CD14-positive monocyte (primary cell): ENCODE data around the gene KCNMB1. TPM values are rescaled to one million over a fixed set of nuclear protein-coding genes. Genes with fewer than 3 reads are reported as not detected.

Experiments used
- DNase-seq, 3 donors: peaks; one replicate each; pipeline ENCODE4 v3.0.0-alpha.2; 2011 to 2022
- H2AFZ ChIP-seq: 2 replicates; pipeline ENCODE4 v1.6.0; 2012; ENCODE audit warnings: mild to moderate bottlenecking, low read depth, low read length, inconsistent platforms; ENCODE audit not compliant: insufficient read depth, poor library complexity, severe bottlenecking
- H3K27ac ChIP-seq, 2 donors: 1 replicate in 1 of 2; 2 replicates in 1 of 2; pipeline ENCODE4 v1.5.1; 2012 to 2013; ENCODE audit warnings: low read length in 2 of 2, control low read depth in 1 of 2, inconsistent platforms in 1 of 2, low read depth in 1 of 2, mild to moderate bottlenecking in 1 of 2
- H3K27me3 ChIP-seq, 2 donors: one replicate each; pipeline versions ENCODE4 v1.6.0 to v1.6.1; 2011 to 2013; ENCODE audit warnings: low read length in 2 of 2; ENCODE audit not compliant: control insufficient read depth in 2 of 2, insufficient read depth in 2 of 2
- H3K36me3 ChIP-seq, 2 donors: replicated peaks in 1 of 2; 1 replicate in 1 of 2; 2 replicates in 1 of 2; pipeline versions ENCODE4 v1.5.1 to v1.6.1; 2012 to 2013; ENCODE audit warnings: low read length in 2 of 2, control low read depth in 1 of 2, inconsistent platforms in 1 of 2, mild to moderate bottlenecking in 1 of 2; ENCODE audit not compliant: insufficient read depth in 2 of 2, control insufficient read depth in 1 of 2
- H3K4me1 ChIP-seq, 2 donors: 1 replicate in 1 of 2; 2 replicates in 1 of 2; pipeline versions ENCODE4 v1.5.1 to v1.6.1; 2012 to 2013; ENCODE audit warnings: low read length in 2 of 2, control low read depth in 1 of 2, inconsistent platforms in 1 of 2, mild to moderate bottlenecking in 1 of 2, moderate library complexity in 1 of 2; ENCODE audit not compliant: insufficient read depth in 2 of 2, control insufficient read depth in 1 of 2
- H3K4me2 ChIP-seq: replicated peaks from 2 replicates; pipeline ENCODE3; 2012; ENCODE audit warnings: low read length, moderate library complexity, mild to moderate bottlenecking; ENCODE audit not compliant: poor library complexity, severe bottlenecking; ENCODE audit errors: extremely low read depth
- H3K4me3 ChIP-seq, 3 experiments: fragments of 200-600 bp in 1 of 3; sonication (generic) in 1 of 3; replicated peaks in 1 of 3; 1 replicate in 2 of 3; 2 replicates in 1 of 3; pipeline ENCODE4 v1.5.1; 2011 to 2013; ENCODE audit warnings: low read length in 3 of 3, mild to moderate bottlenecking in 3 of 3, control low read depth in 2 of 3, low read depth in 2 of 3, inconsistent platforms in 1 of 3, moderate library complexity in 1 of 3
- H3K79me2 ChIP-seq: 2 replicates; pipeline ENCODE4 v1.6.0; 2012; ENCODE audit warnings: mild to moderate bottlenecking, control low read depth, inconsistent platforms, low read length, moderate library complexity; ENCODE audit not compliant: insufficient read depth
- H3K9ac ChIP-seq: 2 replicates; pipeline ENCODE4 v1.6.0; 2017; ENCODE audit warnings: low read length, mild to moderate bottlenecking; ENCODE audit not compliant: insufficient read depth, poor library complexity, severe bottlenecking
- H3K9me3 ChIP-seq, 2 donors: replicated peaks in 1 of 2; 1 replicate in 1 of 2; 2 replicates in 1 of 2; pipeline versions ENCODE4 v1.5.1 to v1.6.1; 2012 to 2013; ENCODE audit warnings: low read length in 2 of 2, control low read depth in 1 of 2; ENCODE audit not compliant: control insufficient read depth in 1 of 2, insufficient read depth in 1 of 2
- H4K20me1 ChIP-seq: 2 replicates; pipeline ENCODE4 v1.6.0; 2012; ENCODE audit warnings: mild to moderate bottlenecking, low read length, control low read depth, moderate library complexity; ENCODE audit not compliant: insufficient read depth
- H3K27ac Mint-ChIP-seq, 7 donors: one replicate each; pipeline ENCODE4 v1.8.0; 2020; ENCODE audit warnings: mild to moderate bottlenecking in 7 of 7, mixed read lengths in 7 of 7, moderate library complexity in 6 of 7, inconsistent platforms in 2 of 7
- H3K27me3 Mint-ChIP-seq, 3 donors: one replicate each; pipeline ENCODE4 v1.8.0; 2021 to 2022; ENCODE audit warnings: low read depth in 3 of 3, mild to moderate bottlenecking in 3 of 3, mixed read lengths in 3 of 3, moderate library complexity in 3 of 3, inconsistent platforms in 1 of 3
- H3K36me3 Mint-ChIP-seq, 2 donors: one replicate each; pipeline ENCODE4 v1.8.0; 2020; ENCODE audit warnings: mixed read lengths in 2 of 2, inconsistent platforms in 1 of 2, mild to moderate bottlenecking in 1 of 2
- H3K4me1 Mint-ChIP-seq: one replicate; pipeline ENCODE4 v1.8.0; 2020; ENCODE audit warnings: mild to moderate bottlenecking, mixed read lengths
- H3K4me3 Mint-ChIP-seq, 2 donors: one replicate each; pipeline ENCODE4 v1.8.0; 2020; ENCODE audit warnings: mild to moderate bottlenecking in 2 of 2, mixed read lengths in 2 of 2, moderate library complexity in 1 of 2
- H3K9me3 Mint-ChIP-seq, 7 donors: one replicate each; pipeline ENCODE4 v1.8.0; 2020 to 2022; ENCODE audit warnings: mixed read lengths in 7 of 7, mild to moderate bottlenecking in 6 of 7, moderate library complexity in 6 of 7, inconsistent platforms in 2 of 7
- WGBS: methylation state at CpG from one replicate; pipeline ENCODE4 v1.1.5; 2013; ENCODE audit warnings: missing lambda C conversion rate; ENCODE audit not compliant: insufficient coverage; 5-methylcytosine and 5-hydroxymethylcytosine counted together
- intact Hi-C, 2 donors: fragments of 100-400 bp; cut with micrococcal nuclease; formaldehyde crosslinking; loops; one replicate each; pipeline versions ENCODE4 v1.15.0 to v1.15.1; 2023
- polyA plus RNA-seq, 3 donors: library from polyadenylated mRNA; depleted of rRNA in 1 of 3; unstranded in 2 of 3; stranded (reverse) in 1 of 3; fragments of 300-500 nt in 2 of 3; fragments of >200 nt in 1 of 3; fragmentation: Illumina TruSeq in 2 of 3; gene quantifications; 1 replicate in 2 of 3; 2 replicates in 1 of 3; pipeline ENCODE4 v1.2.3, GENCODE V29; 2012 to 2021
- TF ChIP-seq, protein P1 (sequence below): fragments of 200-600 bp; IDR thresholded peaks from one replicate; pipeline ENCODE4 v1.8.0; 2022; ENCODE audit warnings: antibody characterized with exemption, mild to moderate bottlenecking

KCNMB1 gene
- polyA plus RNA-seq, 3 donors: 0.79 to 20.8 (median 1.2) TPM

DNA sequence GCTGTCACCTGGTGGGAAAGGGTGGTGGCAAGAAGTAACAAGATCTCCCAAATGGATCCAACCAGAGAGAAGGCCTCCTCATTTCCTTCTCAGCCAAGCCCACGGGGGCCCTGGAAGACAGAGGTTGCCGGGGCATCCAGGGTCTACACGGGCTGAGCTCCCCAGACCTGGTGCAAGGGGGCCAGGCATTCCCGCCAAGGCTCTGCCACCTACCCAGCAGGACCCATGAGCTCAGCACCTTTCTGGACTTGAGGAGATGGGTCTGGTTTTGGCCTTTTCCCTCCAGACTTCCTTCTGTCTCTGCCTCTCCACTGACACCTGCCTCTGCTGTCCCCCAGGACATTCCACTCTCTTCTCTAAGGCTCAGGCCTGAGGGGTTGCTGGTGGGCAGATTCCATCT, 42.4 kb upstream of the KCNMB1 start:
- DNase-seq: no peak
- H3K4me3 ChIP-seq: no peak overlapping the region
- H3K4me1 ChIP-seq: no peaks in the 10 kb centered on the region
- intact Hi-C loops: no loop called here
- H3K27ac ChIP-seq: no peak overlapping the region
- H2AFZ ChIP-seq: no peak overlapping the region
- H3K9me3 ChIP-seq: no peaks in the 10 kb centered on the region
- Mint-ChIP-seq H3K27me3 (peaks cover 0 to 7% (median 0%) of the 10 kb centered on the region in 3 donors), H3K9me3 (peaks cover 0 to 4% (median 0%) of the 10 kb centered on the region in 7 donors), H3K27ac (no peak overlapping the region), H3K4me3 (no peak overlapping the region), H3K36me3 (no peaks in the 10 kb centered on the region), H3K4me1 (peaks cover 9% of the 10 kb centered on the region)
- no peaks in the 10 kb centered on the region for H3K36me3 ChIP-seq
- H3K79me2 ChIP-seq: no peaks in the 10 kb centered on the region
- H3K27me3 ChIP-seq: no peaks in the 10 kb centered on the region
- no peak overlapping the region for H3K4me2 ChIP-seq
- WGBS: no CpG with 5 or more reads among the region's 4 CpGs
- H3K9ac ChIP-seq: no peak overlapping the region
- no peaks in the 10 kb centered on the region for H4K20me1 ChIP-seq
- TF ChIP-seq, protein P1, sequence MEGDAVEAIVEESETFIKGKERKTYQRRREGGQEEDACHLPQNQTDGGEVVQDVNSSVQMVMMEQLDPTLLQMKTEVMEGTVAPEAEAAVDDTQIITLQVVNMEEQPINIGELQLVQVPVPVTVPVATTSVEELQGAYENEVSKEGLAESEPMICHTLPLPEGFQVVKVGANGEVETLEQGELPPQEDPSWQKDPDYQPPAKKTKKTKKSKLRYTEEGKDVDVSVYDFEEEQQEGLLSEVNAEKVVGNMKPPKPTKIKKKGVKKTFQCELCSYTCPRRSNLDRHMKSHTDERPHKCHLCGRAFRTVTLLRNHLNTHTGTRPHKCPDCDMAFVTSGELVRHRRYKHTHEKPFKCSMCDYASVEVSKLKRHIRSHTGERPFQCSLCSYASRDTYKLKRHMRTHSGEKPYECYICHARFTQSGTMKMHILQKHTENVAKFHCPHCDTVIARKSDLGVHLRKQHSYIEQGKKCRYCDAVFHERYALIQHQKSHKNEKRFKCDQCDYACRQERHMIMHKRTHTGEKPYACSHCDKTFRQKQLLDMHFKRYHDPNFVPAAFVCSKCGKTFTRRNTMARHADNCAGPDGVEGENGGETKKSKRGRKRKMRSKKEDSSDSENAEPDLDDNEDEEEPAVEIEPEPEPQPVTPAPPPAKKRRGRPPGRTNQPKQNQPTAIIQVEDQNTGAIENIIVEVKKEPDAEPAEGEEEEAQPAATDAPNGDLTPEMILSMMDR: no peak

DNA sequence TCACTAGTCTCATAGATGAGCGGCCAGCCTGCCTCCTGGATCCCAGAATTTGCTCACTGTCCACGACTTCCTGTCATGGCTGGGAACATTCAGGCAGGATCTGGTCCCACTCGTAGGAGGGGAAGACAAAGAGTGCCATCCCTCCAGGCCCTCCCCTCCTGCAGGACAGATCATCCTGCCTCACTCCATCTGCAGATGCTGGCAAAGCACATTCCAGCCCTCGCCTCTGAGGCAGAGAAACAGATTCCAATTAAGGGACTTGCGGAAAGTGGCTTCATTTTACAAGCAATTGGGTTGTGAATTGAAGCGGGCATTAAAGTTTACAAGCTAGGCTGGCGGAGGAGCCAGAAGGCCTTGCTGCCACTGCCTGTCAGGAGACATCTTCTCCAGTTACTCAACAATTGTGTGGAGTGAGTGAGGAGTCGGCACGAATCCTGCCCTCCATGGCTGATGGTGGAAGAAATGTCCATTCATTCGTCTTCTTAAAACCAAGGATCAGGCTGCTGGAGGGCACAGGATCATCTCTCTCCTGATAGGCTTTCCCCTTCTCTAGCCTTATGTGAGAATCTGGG, 41.8 kb upstream of the KCNMB1 start:
- no peak overlapping the region for H3K27ac ChIP-seq
- 100% methylated on average over 3 of the region's 10 CpGs for WGBS
- Mint-ChIP-seq H3K4me3 (no peak overlapping the region), H3K27ac (peak overlapping the region in 1 of 7 donors; percentile 8), H3K36me3 (no peaks in the 10 kb centered on the region), H3K27me3 (peaks cover 0 to 7% (median 0%) of the 10 kb centered on the region in 3 donors), H3K4me1 (peaks cover 9% of the 10 kb centered on the region), H3K9me3 (peaks cover 0 to 4% (median 0%) of the 10 kb centered on the region in 7 donors)
- no peaks in the 10 kb centered on the region for H3K79me2 ChIP-seq
- H3K36me3 ChIP-seq: no peaks in the 10 kb centered on the region
- no peaks in the 10 kb centered on the region for H3K27me3 ChIP-seq
- no peak overlapping the region for H3K4me2 ChIP-seq
- TF ChIP-seq, protein P1: no peak
- no peaks in the 10 kb centered on the region for H4K20me1 ChIP-seq
- H3K4me1 ChIP-seq: no peaks in the 10 kb centered on the region
- H3K9ac ChIP-seq: no peak overlapping the region
- no peaks in the 10 kb centered on the region for H3K9me3 ChIP-seq
- H3K4me3 ChIP-seq: no peak overlapping the region
- intact Hi-C loops: no loop called here
- DNase-seq: no peak
- H2AFZ ChIP-seq: no peak overlapping the region
